MM.1S (cell line): ENCODE results near the gene ATP23.

ENCODE experiments used
- DNase-seq: peaks from one replicate; pipeline ENCODE4 v3.0.0-alpha.2; 2015
- H2AFZ ChIP-seq: fragments of 300-600 bp; sonication (generic); 2 replicates; pipeline ENCODE4 v1.6.0; 2016; ENCODE audit warnings: antibody characterized with exemption, low read length
- H3F3A ChIP-seq: fragments of 300-600 bp; sonication (generic); 2 replicates; pipeline ENCODE4 v1.6.1; 2016; ENCODE audit warnings: mild to moderate bottlenecking, antibody characterized with exemption, low read length, moderate library complexity, mixed read lengths; ENCODE audit not compliant: insufficient read depth
- H3K27ac ChIP-seq: fragments of 300-600 bp; sonication (generic); 2 replicates; pipeline ENCODE4 v1.5.1; 2016; ENCODE audit warnings: mild to moderate bottlenecking, low read length
- H3K27me3 ChIP-seq: fragments of 300-600 bp; sonication (generic); replicated peaks from 2 replicates; pipeline ENCODE4 v1.6.0; 2016; ENCODE audit warnings: low read length; ENCODE audit not compliant: insufficient read depth
- H3K36me3 ChIP-seq: fragments of 300-600 bp; sonication (generic); replicated peaks from 2 replicates; pipeline ENCODE4 v1.6.1; 2016; ENCODE audit warnings: mild to moderate bottlenecking, low read length, mixed read lengths; ENCODE audit not compliant: insufficient read depth
- H3K4me1 ChIP-seq: fragments of 300-600 bp; sonication (generic); 2 replicates; pipeline ENCODE4 v1.6.1; 2016; ENCODE audit warnings: low read length, mixed read lengths
- H3K4me2 ChIP-seq: fragments of 300-600 bp; sonication (generic); 2 replicates; pipeline ENCODE4 v1.6.0; 2016; ENCODE audit warnings: low read depth, low read length
- H3K4me3 ChIP-seq: fragments of 300-600 bp; sonication (generic); 2 replicates; pipeline ENCODE4 v1.5.1; 2016; ENCODE audit warnings: low read length, mixed read lengths
- H3K79me2 ChIP-seq: fragments of 300-600 bp; sonication (generic); 2 replicates; pipeline ENCODE4 v1.6.1; 2016; ENCODE audit warnings: mixed run types, low read length, mixed read lengths
- H3K9ac ChIP-seq: fragments of 300-600 bp; sonication (generic); 2 replicates; pipeline ENCODE4 v1.6.1; 2016; ENCODE audit warnings: low read length, mixed read lengths
- H3K9me2 ChIP-seq: fragments of 300-600 bp; sonication (generic); replicated peaks from 2 replicates; pipeline ENCODE4 v1.6.1; 2016; ENCODE audit warnings: mild to moderate bottlenecking, low read length, mixed read lengths; ENCODE audit not compliant: insufficient read depth
- H3K9me3 ChIP-seq: fragments of 300-600 bp; sonication (generic); replicated peaks from 2 replicates; pipeline ENCODE4 v1.6.1; 2016; ENCODE audit warnings: mild to moderate bottlenecking, low read length, mixed read lengths; ENCODE audit not compliant: insufficient read depth
- H4K20me1 ChIP-seq: fragments of 300-600 bp; sonication (generic); 2 replicates; pipeline ENCODE4 v1.6.1; 2016; ENCODE audit warnings: mild to moderate bottlenecking, low read length, moderate library complexity, mixed read lengths; ENCODE audit not compliant: insufficient read depth
- EZH2 ChIP-seq: fragments of 300-600 bp; sonication (generic); optimal IDR thresholded peaks from 2 replicates; pipeline ENCODE3; 2017; ENCODE audit warnings: low read depth, mild to moderate bottlenecking, antibody characterized with exemption, low read length, mixed read lengths
- EZH2phosphoT487 ChIP-seq: fragments of 300-600 bp; sonication (generic); IDR thresholded peaks from 2 replicates; pipeline ENCODE4 v1.6.1; 2018; ENCODE audit warnings: antibody characterized with exemption, low read length
- TF ChIP-seq, protein P1 (sequence below): fragments of 300-600 bp; sonication (generic); IDR thresholded peaks from 2 replicates; pipeline ENCODE4 v1.5.1; 2016; ENCODE audit warnings: antibody characterized with exemption, low read length, mixed read lengths

The ATP23 gene

DNA sequence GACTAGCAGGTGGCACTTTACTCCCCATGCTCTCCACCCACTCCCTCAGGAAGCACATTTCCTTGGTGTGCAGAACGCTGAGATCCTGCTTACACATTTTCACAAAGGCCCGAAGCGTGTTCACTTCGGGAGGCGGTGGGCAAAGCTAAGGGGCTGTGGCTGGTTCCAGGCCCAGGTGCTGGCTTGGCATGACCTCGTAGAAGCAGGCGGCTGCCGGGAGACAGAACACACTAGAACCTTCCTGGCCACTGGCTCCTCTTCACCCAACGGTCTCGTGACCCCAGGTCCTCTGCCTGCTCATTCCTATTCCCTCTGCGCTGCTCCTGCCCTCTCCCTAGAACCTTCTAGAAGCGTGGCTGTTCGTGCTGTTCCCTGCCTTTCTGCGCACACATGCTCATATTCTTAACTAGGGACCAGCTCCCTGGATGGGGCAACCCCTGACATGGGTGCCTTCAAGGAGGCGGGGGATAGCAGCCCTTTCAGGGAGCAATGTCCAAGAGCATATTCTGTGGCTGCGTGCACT lies 43.3 kb downstream of the ATP23 start:
- Histone ChIP-seq H3K4me3 (no peak overlapping the region), H3K27ac (no peak overlapping the region), H3K4me1 (no peaks in the 10 kb centered on the region), H3K9me2 (no peaks in the 10 kb centered on the region), H3K9me3 (no peaks in the 10 kb centered on the region), H3K4me2 (no peak overlapping the region), H3K9ac (no peak overlapping the region), H4K20me1 (no peaks in the 10 kb centered on the region), H3F3A (no peaks in the 10 kb centered on the region), H2AFZ (no peak overlapping the region), H3K36me3 (no peaks in the 10 kb centered on the region), H3K27me3 (no peaks in the 10 kb centered on the region), H3K79me2 (no peaks in the 10 kb centered on the region)
- TF ChIP-seq EZH2phosphoT487 (no peak), EZH2 (no peak)
- TF ChIP-seq, protein P1, sequence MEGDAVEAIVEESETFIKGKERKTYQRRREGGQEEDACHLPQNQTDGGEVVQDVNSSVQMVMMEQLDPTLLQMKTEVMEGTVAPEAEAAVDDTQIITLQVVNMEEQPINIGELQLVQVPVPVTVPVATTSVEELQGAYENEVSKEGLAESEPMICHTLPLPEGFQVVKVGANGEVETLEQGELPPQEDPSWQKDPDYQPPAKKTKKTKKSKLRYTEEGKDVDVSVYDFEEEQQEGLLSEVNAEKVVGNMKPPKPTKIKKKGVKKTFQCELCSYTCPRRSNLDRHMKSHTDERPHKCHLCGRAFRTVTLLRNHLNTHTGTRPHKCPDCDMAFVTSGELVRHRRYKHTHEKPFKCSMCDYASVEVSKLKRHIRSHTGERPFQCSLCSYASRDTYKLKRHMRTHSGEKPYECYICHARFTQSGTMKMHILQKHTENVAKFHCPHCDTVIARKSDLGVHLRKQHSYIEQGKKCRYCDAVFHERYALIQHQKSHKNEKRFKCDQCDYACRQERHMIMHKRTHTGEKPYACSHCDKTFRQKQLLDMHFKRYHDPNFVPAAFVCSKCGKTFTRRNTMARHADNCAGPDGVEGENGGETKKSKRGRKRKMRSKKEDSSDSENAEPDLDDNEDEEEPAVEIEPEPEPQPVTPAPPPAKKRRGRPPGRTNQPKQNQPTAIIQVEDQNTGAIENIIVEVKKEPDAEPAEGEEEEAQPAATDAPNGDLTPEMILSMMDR, result no peak
- no peak for DNase-seq

DNA sequence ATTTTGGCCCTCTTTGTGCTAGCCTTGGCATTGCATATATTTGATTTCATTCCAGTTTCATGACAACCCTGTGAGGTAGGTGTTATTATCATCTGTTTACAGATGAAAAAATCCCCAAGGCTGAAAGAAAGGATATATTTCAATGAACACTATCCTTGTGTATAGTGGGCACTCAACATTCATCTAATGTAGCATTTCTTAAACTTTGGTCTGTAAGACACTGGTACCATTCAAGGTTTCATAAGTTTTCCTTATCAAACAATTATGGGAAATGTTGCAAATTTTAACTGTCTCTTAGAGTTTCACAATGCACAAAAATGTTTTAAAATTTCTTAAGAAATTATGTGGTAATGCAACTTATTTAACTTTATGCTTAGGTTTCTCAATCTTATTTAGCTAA lies 44.3 kb downstream of the ATP23 start:
- TF ChIP-seq EZH2phosphoT487, result no peak
- TF ChIP-seq, protein P1, result no peak
- no peak for TF ChIP-seq EZH2
- Histone ChIP-seq H3K4me3 (no peak overlapping the region), H3K9ac (no peak overlapping the region), H3K79me2 (no peaks in the 10 kb centered on the region), H3K9me2 (no peaks in the 10 kb centered on the region), H3K27me3 (no peaks in the 10 kb centered on the region), H3K36me3 (no peaks in the 10 kb centered on the region), H3K9me3 (no peaks in the 10 kb centered on the region), H4K20me1 (no peaks in the 10 kb centered on the region), H3K4me1 (no peaks in the 10 kb centered on the region), H3K4me2 (no peak overlapping the region), H2AFZ (no peak overlapping the region), H3K27ac (no peak overlapping the region), H3F3A (no peaks in the 10 kb centered on the region)
- no peak for DNase-seq

DNA sequence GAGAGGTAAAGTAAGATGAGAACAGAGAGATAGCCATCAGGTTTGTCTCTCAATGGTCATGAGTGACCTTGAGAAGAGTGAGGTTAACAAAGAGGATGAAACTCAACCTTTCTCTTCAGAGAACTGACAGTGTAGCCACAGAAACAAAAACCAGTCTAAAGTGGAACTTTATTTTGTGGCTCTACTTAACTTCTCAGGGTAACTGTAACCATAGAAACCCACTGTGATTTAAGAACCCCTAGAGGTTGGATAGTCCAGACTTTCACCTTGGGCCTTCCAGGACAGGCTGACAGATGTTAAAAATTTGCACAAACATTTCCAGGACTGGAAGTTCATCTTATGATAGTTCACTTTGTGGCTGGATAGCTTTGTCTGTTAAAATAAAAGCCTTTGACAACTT lies 48.5 kb downstream of the ATP23 start:
- peak; percentile 15 for DNase-seq
- Histone ChIP-seq H2AFZ (no peak overlapping the region), H3K36me3 (no peaks in the 10 kb centered on the region), H3F3A (no peaks in the 10 kb centered on the region), H3K9ac (no peak overlapping the region), H3K4me3 (no peak overlapping the region), H3K9me3 (no peaks in the 10 kb centered on the region), H3K79me2 (no peaks in the 10 kb centered on the region), H4K20me1 (no peaks in the 10 kb centered on the region), H3K27ac (0 out of 2 replicates have a peak overlapping the region, but pooled peaks have one; percentile 7), H3K27me3 (no peaks in the 10 kb centered on the region), H3K4me1 (no peaks in the 10 kb centered on the region), H3K9me2 (no peaks in the 10 kb centered on the region), H3K4me2 (no peak overlapping the region)
- TF ChIP-seq EZH2phosphoT487 (no peak), EZH2 (no peak)
- TF ChIP-seq, protein P1, result no peak
